Natural killer cell (primary cell): ENCODE data around the gene TMEM135. TPM values are rescaled to one million over a fixed set of nuclear protein-coding genes. Genes with fewer than 3 reads are reported as not detected.

ENCODE experiments used
- ATAC-seq, 3 donors: fragments of 150-1000 bp in 2 of 3; fragments of 200-7000 bp in 1 of 3; cut with Tn5 transposase; 1 replicate in 1 of 3; 2 replicates in 2 of 3; pipeline ENCODE4 v1.10.0; 2021; ENCODE audit warnings: mild to moderate bottlenecking in 2 of 3, moderate library complexity in 2 of 3
- DNase-seq, 2 donors: peaks; one replicate each; pipeline versions ENCODE4 v3.0.0 to v3.0.0-alpha.2; 2013 to 2021; ENCODE audit warnings: mixed read lengths in 1 of 2
- H3K27ac ChIP-seq: one replicate; pipeline ENCODE4 v1.5.1; 2013; ENCODE audit warnings: mild to moderate bottlenecking, low read length
- H3K27me3 ChIP-seq: one replicate; pipeline ENCODE4 v1.6.1; 2013; ENCODE audit warnings: low read length; ENCODE audit not compliant: control insufficient read depth, insufficient read depth
- H3K36me3 ChIP-seq: one replicate; pipeline ENCODE4 v1.6.1; 2013; ENCODE audit warnings: low read length; ENCODE audit not compliant: control insufficient read depth, insufficient read depth
- H3K4me1 ChIP-seq: one replicate; pipeline ENCODE4 v1.6.1; 2013; ENCODE audit warnings: low read length; ENCODE audit not compliant: control insufficient read depth, insufficient read depth
- H3K4me3 ChIP-seq: one replicate; pipeline ENCODE4 v1.5.1; 2013; ENCODE audit warnings: low read length
- H3K9me3 ChIP-seq: one replicate; pipeline ENCODE4 v1.6.1; 2013; ENCODE audit warnings: low read length; ENCODE audit not compliant: control insufficient read depth, insufficient read depth
- H3K27ac Mint-ChIP-seq, 2 donors: one replicate each; pipeline ENCODE4 v1.8.0; 2022; ENCODE audit warnings: mild to moderate bottlenecking in 2 of 2, mixed read lengths in 2 of 2, moderate library complexity in 1 of 2
- H3K27me3 Mint-ChIP-seq, 2 donors: one replicate each; pipeline ENCODE4 v1.8.0; 2022; ENCODE audit warnings: low read depth in 2 of 2, mixed read lengths in 2 of 2
- H3K36me3 Mint-ChIP-seq: one replicate; pipeline ENCODE4 v1.8.0; 2022; ENCODE audit warnings: mixed read lengths
- H3K4me1 Mint-ChIP-seq, 2 donors: one replicate each; pipeline ENCODE4 v1.8.0; 2022; ENCODE audit warnings: mixed read lengths in 2 of 2
- H3K4me3 Mint-ChIP-seq: one replicate; pipeline ENCODE4 v1.8.0; 2022; ENCODE audit warnings: mild to moderate bottlenecking, moderate library complexity, mixed read lengths
- H3K9me3 Mint-ChIP-seq, 2 donors: one replicate each; pipeline ENCODE4 v1.8.0; 2022; ENCODE audit warnings: mixed read lengths in 2 of 2
- CTCF ChIP-seq: fragments of 200-600 bp; IDR thresholded peaks from one replicate; pipeline ENCODE4 v1.8.0; 2022; ENCODE audit warnings: antibody characterized with exemption
- WGBS: methylation state at CpG from one replicate; pipeline ENCODE4 v1.1.7; 2013; ENCODE audit warnings: missing lambda C conversion rate; ENCODE audit not compliant: insufficient coverage; 5-methylcytosine and 5-hydroxymethylcytosine counted together
- intact Hi-C: fragments of 100-400 bp; cut with micrococcal nuclease; formaldehyde crosslinking; loops from one replicate; pipeline ENCODE4 v1.14.2; 2022
- total RNA-seq, 4 donors: library from RNA; stranded (reverse); fragments of 120-200 nt in 1 of 4; gene quantifications; one replicate each; pipeline versions ENCODE4 v1.2.3 to v1.2.4, GENCODE V29; 2013 to 2022

Gene TMEM135
- total RNA-seq, 3 donors from 2014 or later (not counting 1 experiment from before 2014, with no cell fraction given) = 18.8 to 42.0 (median 36.1) TPM

- DNase-seq (no peak), ATAC-seq (no peak)
- no peak overlapping the region for H3K27ac Mint-ChIP-seq
- no peaks in the 10 kb centered on the region for H3K36me3 Mint-ChIP-seq
- H3K4me3 Mint-ChIP-seq = no peak overlapping the region
- Histone ChIP-seq H3K4me3 (no peak overlapping the region), H3K36me3 (no peaks in the 10 kb centered on the region), H3K27ac (no peak overlapping the region), H3K9me3 (no peaks in the 10 kb centered on the region), H3K4me1 (no peaks in the 10 kb centered on the region), H3K27me3 (no peaks in the 10 kb centered on the region)
- no peak for TF ChIP-seq CTCF
- H3K27me3 Mint-ChIP-seq = no peaks in the 10 kb centered on the region
- H3K4me1 Mint-ChIP-seq = peaks cover 12 to 27% of the 10 kb centered on the region in 2 donors
- H3K9me3 Mint-ChIP-seq = no peaks in the 10 kb centered on the region
- intact Hi-C loops = no loop called here
Observed at GRCh38 chr11:87057749-87058148, 20.0 kb downstream of the TMEM135 start.

GRCh38 chr11:87059596-87060390 is 22.1 kb downstream of the TMEM135 start:
- no peak for DNase-seq
- H3K36me3 Mint-ChIP-seq = no peaks in the 10 kb centered on the region
- H3K27ac Mint-ChIP-seq = no peak overlapping the region
- no peak overlapping the region for H3K4me3 Mint-ChIP-seq
- Histone ChIP-seq H3K36me3 (no peaks in the 10 kb centered on the region), H3K9me3 (no peaks in the 10 kb centered on the region), H3K4me3 (no peak overlapping the region), H3K27me3 (no peaks in the 10 kb centered on the region), H3K27ac (no peak overlapping the region), H3K4me1 (no peaks in the 10 kb centered on the region)
- H3K4me1 Mint-ChIP-seq = peaks cover 21 to 33% of the 10 kb centered on the region in 2 donors
- no peak for ATAC-seq
- TF ChIP-seq CTCF = no peak
- intact Hi-C loops = no loop called here
- no peaks in the 10 kb centered on the region for H3K27me3 Mint-ChIP-seq
- no peaks in the 10 kb centered on the region for H3K9me3 Mint-ChIP-seq
- WGBS = 94% methylated on average over 10 of the region's 10 CpGs

- H3K4me3 Mint-ChIP-seq = no peak overlapping the region
- no peak overlapping the region for H3K27ac Mint-ChIP-seq
- Histone ChIP-seq H3K4me3 (no peak overlapping the region), H3K4me1 (no peaks in the 10 kb centered on the region), H3K9me3 (no peaks in the 10 kb centered on the region), H3K27ac (no peak overlapping the region), H3K27me3 (no peaks in the 10 kb centered on the region), H3K36me3 (no peaks in the 10 kb centered on the region)
- WGBS = 98% methylated on average over 5 of the region's 6 CpGs
- H3K27me3 Mint-ChIP-seq = no peaks in the 10 kb centered on the region
- no peaks in the 10 kb centered on the region for H3K36me3 Mint-ChIP-seq
- ATAC-seq = no peak
- DNase-seq = no peak
- peaks cover 35 to 41% of the 10 kb centered on the region in 2 donors for H3K4me1 Mint-ChIP-seq
- intact Hi-C loops = no loop called here
- TF ChIP-seq CTCF = no peak
- no peaks in the 10 kb centered on the region for H3K9me3 Mint-ChIP-seq
Observed at GRCh38 chr11:87061766-87062165, 24.0 kb downstream of the TMEM135 start.

- peaks cover 5% of the 10 kb centered on the region for H3K36me3 ChIP-seq
- H3K27me3 ChIP-seq = no peaks in the 10 kb centered on the region
- H3K4me1 ChIP-seq = no peaks in the 10 kb centered on the region
- ATAC-seq = no peak
- no peaks in the 10 kb centered on the region for H3K9me3 Mint-ChIP-seq
- TF ChIP-seq CTCF = no peak
- H3K4me1 Mint-ChIP-seq = peaks cover 33 to 35% of the 10 kb centered on the region in 2 donors
- DNase-seq = no peak
- 100% methylated on average over 1 of the region's 2 CpGs for WGBS
- H3K4me3 Mint-ChIP-seq = no peak overlapping the region
- intact Hi-C loops = no loop called here
- no peaks in the 10 kb centered on the region for H3K36me3 Mint-ChIP-seq
- H3K27me3 Mint-ChIP-seq = no peaks in the 10 kb centered on the region
- no peaks in the 10 kb centered on the region for H3K9me3 ChIP-seq
- H3K27ac ChIP-seq = no peak overlapping the region
- H3K27ac Mint-ChIP-seq = peak overlapping the region; percentile 36 to 69
- H3K4me3 ChIP-seq = no peak overlapping the region
Observed at GRCh38 chr11:87063982-87064381, 26.2 kb downstream of the TMEM135 start.
